Measurements from ENCODE around the gene SHLD2.
"Not testable (repeated sequence)": the region's sequence is repeated elsewhere in the genome, so short reads cannot be mapped to it uniquely, and the experiment has no call there.

SHLD2 gene

GRCh38 chr10:87084291-87084782 is 10.7 kb upstream of the SHLD2 start:
- DNase-seq, result not testable (repeated sequence)

GRCh38 chr10:87085537-87085936 is 9.5 kb upstream of the SHLD2 start:
- DNase-seq, result no peak

DNA sequence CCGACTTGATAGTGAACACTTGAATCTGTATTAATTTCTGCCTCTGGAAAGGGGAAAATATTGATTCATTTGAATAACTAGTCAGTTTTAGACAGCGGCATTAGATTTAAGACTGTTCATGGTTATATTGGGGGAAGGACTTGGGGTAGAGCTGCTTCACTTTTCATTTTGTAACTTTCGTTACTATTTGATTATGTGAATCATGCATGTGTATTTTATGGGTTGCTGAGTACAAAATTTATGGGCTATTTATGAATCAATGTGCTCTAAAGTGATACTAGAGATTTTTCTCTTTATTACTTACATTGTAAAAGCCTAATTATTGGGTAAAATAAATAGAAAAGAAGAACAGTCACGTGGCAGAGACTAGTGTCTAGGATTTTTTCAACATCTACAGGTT is 5.3 kb upstream of the SHLD2 start:
- DNase-seq, result no peak

DNA sequence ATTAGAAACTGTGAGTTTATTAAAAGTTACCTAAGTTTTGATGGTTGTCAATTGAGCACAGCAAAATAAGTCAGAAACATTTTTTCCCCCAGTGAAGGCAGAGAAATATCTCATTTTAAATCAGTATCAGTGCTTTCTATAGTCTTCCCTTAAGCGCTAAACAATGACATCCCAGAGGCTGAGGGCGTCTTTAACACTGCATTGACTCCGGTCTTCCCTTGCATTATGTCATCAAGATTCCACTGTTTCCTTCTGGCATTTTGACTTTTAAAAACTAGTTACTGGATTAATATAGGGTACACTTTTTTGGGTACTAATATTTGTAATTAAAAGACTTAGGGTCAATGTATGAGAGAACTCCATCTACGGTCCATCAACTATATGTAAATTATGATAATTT is 4.2 kb upstream of the SHLD2 start:
- no peak for DNase-seq

DNA sequence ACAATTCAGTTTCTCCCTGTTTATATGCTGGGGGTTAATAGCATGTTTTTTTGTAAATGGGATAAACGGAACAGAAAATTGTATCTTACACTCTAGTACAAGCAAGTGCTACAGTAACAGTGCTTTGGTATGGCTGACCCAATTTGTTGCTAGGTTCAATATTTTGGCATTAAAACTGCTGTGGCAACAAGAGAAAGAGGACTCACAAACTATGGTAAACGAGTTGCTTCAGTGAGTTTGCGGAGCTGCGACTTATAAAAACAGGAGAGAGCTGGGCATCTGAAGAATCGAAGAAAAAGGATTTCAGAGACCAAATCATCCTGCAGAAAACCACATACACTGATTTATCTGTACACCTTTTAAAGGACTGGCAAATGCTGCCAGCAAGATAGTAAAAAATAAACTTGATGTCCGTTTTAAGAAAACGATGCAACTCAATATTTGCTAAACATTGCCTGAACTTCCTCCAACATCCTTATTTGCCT is 2.6 kb upstream of the SHLD2 start:
- DNase-seq, result no peak

- no peak for DNase-seq
Observed at GRCh38 chr10:87092861-87093631, 2.0 kb upstream of the SHLD2 start.

DNA sequence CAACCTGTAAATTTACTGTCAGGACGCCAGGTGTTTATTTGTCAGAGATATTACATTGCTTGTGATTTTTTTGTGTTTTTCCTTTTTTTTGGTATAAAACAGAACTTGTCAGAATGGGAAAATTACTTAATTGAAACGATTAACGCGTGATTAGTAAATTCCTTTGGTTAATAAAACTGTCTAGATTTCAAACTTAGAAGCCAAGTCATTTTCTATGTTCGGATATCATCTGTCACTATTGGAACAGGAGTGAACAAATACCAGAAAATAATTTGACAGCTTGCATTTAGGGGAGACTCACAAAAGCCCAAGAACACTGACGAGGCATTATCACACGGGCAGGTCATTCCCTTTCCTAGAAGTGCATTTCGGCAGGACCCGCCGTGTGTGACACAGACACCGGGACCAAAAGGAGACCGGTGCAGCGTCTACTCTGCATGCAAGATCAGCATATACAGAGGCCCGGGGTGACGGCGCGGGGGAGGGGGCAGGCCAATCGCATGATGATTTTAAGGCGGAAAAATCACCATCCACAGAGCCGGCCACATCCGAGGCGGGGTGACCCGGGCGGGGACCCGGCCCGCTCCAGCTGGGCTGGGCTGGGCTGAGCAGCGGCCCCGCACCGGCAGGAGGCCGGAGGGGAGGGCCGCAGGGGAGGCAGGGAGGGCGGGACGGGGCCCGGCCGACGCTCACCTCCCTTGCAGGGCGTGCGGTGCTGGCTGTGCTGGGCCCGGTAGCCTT is 1.2 kb upstream of the SHLD2 start:
- DNase-seq, result no peak

DNA sequence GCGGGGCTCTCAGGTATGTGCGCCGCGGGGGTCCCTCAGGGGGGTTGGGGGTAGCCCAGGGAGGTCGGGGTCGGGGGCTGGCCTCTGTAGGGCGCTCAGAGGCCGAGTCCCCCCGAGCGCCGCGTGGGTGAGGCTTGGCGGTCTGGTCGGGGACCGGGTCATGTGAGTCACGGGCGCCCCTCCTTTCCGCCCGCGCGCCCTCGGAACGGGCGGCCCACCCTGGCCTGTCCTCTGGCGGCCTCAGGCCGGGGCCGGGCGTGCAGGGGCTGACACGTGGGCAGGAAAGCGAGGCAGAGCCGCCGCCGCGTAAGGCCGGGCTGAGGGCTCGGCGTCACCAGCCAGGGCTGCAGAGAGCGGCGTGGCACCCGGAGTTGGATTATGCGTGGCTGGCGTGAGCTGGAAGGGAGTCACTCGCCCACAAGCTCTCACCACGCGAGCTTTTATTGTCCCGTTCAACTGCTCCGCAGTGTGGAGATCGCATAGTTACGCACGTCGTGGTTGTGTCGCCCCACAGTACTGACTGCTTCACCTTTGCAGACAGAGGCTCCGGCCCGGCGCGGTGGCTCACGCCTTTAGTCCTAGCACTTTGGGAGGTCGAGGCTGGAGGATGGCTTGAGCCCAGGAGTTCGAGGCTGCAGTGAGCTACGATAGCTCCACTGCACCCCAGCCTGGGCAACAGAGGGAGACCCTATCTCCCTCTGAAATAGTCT is 385 bp downstream of the SHLD2 start:
- peak; percentile 29 for DNase-seq

DNA sequence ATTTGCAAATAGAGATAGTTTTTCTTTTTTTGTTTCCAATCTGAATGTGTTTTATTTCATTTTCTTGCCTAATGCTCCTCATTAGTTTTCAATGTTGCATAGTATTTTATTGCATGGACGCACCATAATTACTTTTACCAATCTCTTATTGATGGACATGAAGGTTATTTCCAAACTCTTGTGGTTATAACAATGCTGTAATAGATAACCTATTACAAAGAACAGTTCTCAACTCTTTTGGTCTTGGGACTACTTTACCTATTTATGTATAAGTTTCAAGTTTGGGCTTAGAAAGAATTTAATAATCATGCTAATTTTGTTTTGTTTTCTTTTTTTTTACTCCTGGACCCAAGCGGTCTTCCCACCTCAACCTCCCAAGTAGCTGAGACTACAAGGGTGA is 7.0 kb downstream of the SHLD2 start:
- no peak for DNase-seq

GRCh38 chr10:87104727-87105126 is 9.7 kb downstream of the SHLD2 start:
- DNase-seq, result not testable (repeated sequence)

DNA sequence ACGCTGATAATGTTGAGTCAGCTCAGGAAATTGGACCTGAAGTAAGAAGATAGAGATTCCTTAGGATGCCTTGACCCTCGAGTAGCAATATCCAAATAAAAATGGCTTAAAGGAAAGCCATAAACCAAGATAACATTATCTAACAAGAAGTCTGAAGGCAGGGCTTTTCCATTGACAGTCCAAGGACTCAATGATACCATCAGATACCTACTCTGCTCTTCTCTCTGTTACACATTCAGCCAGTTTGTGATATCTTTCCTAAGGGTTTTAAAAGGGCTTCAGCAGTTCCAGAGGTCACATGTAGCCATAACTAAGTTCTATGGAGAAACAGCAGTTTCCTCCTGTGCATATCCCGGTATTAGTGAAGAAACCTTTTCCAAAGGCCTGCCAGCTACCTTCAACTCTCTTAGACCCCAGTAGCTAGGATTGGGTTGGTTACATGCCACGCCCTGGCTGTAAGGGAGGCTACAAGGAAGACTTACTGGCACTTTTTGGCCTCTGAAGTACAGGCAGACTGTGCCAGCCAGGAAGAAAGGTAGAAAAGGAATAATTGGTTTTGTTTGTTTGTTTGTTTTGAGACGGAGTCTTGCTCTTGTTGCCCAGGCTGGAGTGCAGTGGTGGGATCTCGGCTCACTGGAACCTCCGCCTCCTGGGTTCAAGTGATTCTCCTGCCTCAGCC is 10.6 kb downstream of the SHLD2 start:
- no peak for DNase-seq

GRCh38 chr10:87118122-87118521 is 23.1 kb downstream of the SHLD2 start:
- DNase-seq, result not testable (repeated sequence)

GRCh38 chr10:87119029-87119428 is 24.0 kb downstream of the SHLD2 start:
- not testable (repeated sequence) for DNase-seq

- DNase-seq, result not testable (repeated sequence)
Observed at GRCh38 chr10:87123351-87123750, 28.3 kb downstream of the SHLD2 start.

- DNase-seq, result not testable (repeated sequence)
Observed at GRCh38 chr10:87127048-87127447, 32.0 kb downstream of the SHLD2 start.

DNA sequence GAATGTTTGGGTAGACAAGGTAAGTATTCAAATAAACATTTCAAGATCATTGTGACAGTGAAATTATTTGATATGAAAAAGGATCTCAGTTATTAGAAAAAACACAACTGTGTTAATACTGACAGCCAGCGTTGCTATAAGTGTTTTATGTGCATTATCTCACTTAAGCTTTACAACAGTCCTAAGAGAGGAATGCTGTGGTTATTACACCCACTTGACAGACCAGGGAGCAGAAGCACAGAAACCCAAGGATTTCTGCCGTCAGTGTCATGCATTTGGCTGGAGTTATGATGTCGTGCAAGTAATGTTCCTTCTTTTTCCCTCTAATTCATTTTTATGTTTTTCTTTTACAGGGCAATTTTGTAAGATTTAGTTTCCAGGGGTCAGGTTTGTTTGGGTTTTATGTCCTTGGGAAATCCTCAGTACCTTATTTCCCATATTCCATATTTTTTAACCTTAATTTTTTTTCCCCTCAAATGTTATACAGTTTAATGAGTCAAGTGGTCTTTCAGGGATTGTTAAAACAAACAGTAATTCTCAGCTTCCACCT is 32.7 kb downstream of the SHLD2 start:
- not testable (repeated sequence) for DNase-seq

- not testable (repeated sequence) for DNase-seq
Observed at GRCh38 chr10:87132176-87132575, 37.2 kb downstream of the SHLD2 start.

GRCh38 chr10:87133936-87134335 is 38.9 kb downstream of the SHLD2 start:
- DNase-seq, result not testable (repeated sequence)

GRCh38 chr10:87134440-87134839 is 39.4 kb downstream of the SHLD2 start:
- DNase-seq, result not testable (repeated sequence)

DNA sequence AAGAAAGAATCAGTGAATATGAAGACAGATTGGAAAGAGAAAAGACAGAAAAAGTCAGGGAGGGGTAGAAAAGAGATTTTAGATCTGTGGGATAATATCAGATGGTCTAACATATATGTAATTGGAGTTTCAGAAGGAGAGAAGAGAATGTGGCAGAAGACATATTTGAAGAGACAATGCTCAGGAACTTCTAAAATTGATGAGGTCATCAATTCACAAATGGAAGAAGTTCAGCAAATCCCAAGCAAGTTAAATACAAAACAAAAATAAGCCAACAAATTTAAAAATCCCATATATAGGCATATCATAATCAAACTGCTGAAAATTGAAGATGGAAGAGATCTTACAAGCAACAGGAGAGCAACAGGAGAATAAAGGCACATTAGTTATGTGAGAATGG is 42.5 kb downstream of the SHLD2 start:
- DNase-seq, result not testable (repeated sequence)

DNA sequence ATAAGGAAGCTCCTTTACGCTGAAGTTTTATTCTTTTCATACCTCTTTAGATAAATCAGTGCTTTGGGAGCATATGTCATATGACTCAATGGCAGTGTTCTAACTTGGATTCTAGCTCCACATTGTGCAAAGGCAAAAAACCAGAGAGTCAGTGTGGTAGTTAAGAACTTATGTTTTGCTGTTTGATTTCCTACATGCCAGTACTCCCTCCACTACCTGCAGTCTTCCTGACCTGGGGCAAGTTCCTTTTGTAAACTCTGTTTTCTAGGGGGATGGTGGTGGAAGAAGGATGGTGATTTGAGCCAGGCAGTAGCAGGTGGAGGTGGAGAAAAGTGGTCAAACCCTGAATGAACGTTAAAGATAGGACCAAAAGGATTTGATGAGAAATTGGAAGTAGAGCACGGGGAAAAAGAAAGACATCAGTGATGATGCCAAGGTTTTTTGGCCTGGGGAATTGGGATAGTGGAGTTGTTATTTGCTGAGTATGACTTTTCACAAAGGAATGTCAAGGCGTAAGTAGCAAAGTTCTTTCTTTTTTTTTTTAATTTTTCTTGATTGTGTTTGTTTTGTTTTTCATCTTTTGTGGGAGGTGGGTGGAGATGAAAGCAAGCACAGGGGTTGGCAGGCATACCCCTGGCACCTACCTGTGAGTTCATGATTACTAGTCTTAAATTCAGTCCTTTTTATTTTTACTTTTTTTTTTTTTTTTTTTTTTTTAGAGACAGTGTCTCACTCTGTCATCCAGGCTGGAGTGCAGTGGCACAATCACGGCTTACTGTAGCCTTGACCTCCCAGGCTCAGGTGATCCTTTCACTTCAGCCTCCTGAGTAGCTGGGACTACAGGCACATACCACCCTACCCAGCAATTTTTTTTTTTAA is 47.5 kb downstream of the SHLD2 start:
- not testable (repeated sequence) for DNase-seq

Data from NCI-H2227 treated with DMSO at 0.1 percent for 48 hours (cell line).